Colonic mucosa (tissue), 4 donors: ENCODE data around the gene ZBTB34. TPM values are rescaled to one million over a fixed set of nuclear protein-coding genes. Genes with fewer than 3 reads are reported as not detected.

ENCODE experiments used
- DNase-seq: peaks from one replicate; pipeline ENCODE4 v3.0.0-alpha.2; 2020
- H3K27ac ChIP-seq: fragments of 200-600 bp; one replicate; pipeline ENCODE4 v1.8.0; 2021
- H3K27me3 ChIP-seq: fragments of 200-600 bp; one replicate; pipeline ENCODE4 v1.8.0; 2021
- H3K36me3 ChIP-seq: fragments of 200-600 bp; one replicate; pipeline ENCODE4 v1.8.0; 2021
- H3K4me1 ChIP-seq: fragments of 200-600 bp; one replicate; pipeline ENCODE4 v1.8.0; 2021; ENCODE audit warnings: mild to moderate bottlenecking
- H3K4me3 ChIP-seq: fragments of 200-600 bp; one replicate; pipeline ENCODE4 v1.8.0; 2021
- H3K9ac ChIP-seq, 2 donors: one replicate each; pipeline ENCODE4 v1.7.0; 2013; ENCODE audit warnings: control low read depth in 2 of 2, low read depth in 2 of 2, low read length in 2 of 2
- H3K9me3 ChIP-seq: fragments of 200-600 bp; one replicate; pipeline ENCODE4 v1.8.0; 2021
- CTCF ChIP-seq: fragments of 200-600 bp; IDR thresholded peaks from one replicate; pipeline ENCODE4 v1.8.0; 2022; ENCODE audit warnings: antibody characterized with exemption, mild to moderate bottlenecking
- intact Hi-C: fragments of 100-400 bp; cut with DNase I; formaldehyde crosslinking; loops from one replicate; pipeline ENCODE4 v1.14.1; 2022
- total RNA-seq, 2 donors: library from RNA; stranded (reverse); fragmentation: NEBNext Ultra II Directional in 1 of 2; extraction: Animal tissue kit (Norgen Biotek cat#: 25700) in 1 of 2; gene quantifications; one replicate each; pipeline ENCODE4 v1.2.1, GENCODE V29; 2021
- donor health status: healthy.
- donor health status: DM: no; HTN: no; CAD: no.
- donor health status: DM: no; HTN: no; CAD: no.

The ZBTB34 gene
- total RNA-seq, 2 donors from 2014 or later, result 4.6 to 10.3 TPM

- intact Hi-C loops, result no loop called here
- H3K4me3 ChIP-seq, result no peak overlapping the region
- no peak for TF ChIP-seq CTCF
- no peaks in the 10 kb centered on the region for H3K27me3 ChIP-seq
- no peaks in the 10 kb centered on the region for H3K9me3 ChIP-seq
- H3K4me1 ChIP-seq, result no peaks in the 10 kb centered on the region
- H3K27ac ChIP-seq, result no peak overlapping the region
- no peak overlapping the region for H3K9ac ChIP-seq
- no peaks in the 10 kb centered on the region for H3K36me3 ChIP-seq
- DNase-seq, result no peak
Measured at GRCh38 chr9:126934441-126934840, 74.0 kb downstream of the ZBTB34 start.

Other genes starting within 250 kb of the ZBTB34 start
- under 1 TPM in 1 of 2 donors, not detected in 1; 0.13 TPM for gene LMX1B, start 246.7 kb upstream of the ZBTB34 start, total RNA-seq
- gene ZBTB43, start 55.6 kb upstream of the ZBTB34 start, total RNA-seq, result 10 to 100 TPM; 16.3 to 18.5 TPM
- 10 to 100 TPM; 22.6 to 27.2 TPM for gene RALGPS1, start 54.1 kb downstream of the ZBTB34 start, total RNA-seq